Breast epithelium (tissue), 3 donors: ENCODE data around the gene PTGIR.

Experiments
- POLR2A ChIP-seq: fragments of 450-650 bp; IDR thresholded peaks from one replicate; pipeline ENCODE4 v1.6.1; 2016; ENCODE audit warnings: antibody characterized with exemption, mild to moderate bottlenecking, moderate library complexity
- POLR2AphosphoS5 ChIP-seq, 3 donors: sonication (generic); formaldehyde crosslinking; IDR thresholded peaks; one replicate each; pipeline ENCODE4 v1.6.1; 2017; ENCODE audit warnings: antibody characterized with exemption in 3 of 3
- TF ChIP-seq, protein P1 (sequence below), 3 donors: fragments of 450-650 bp; IDR thresholded peaks; one replicate each; pipeline ENCODE4 v1.5.1; 2016 to 2017; ENCODE audit warnings: antibody characterized with exemption in 3 of 3, mild to moderate bottlenecking in 3 of 3, moderate library complexity in 3 of 3

DNA sequence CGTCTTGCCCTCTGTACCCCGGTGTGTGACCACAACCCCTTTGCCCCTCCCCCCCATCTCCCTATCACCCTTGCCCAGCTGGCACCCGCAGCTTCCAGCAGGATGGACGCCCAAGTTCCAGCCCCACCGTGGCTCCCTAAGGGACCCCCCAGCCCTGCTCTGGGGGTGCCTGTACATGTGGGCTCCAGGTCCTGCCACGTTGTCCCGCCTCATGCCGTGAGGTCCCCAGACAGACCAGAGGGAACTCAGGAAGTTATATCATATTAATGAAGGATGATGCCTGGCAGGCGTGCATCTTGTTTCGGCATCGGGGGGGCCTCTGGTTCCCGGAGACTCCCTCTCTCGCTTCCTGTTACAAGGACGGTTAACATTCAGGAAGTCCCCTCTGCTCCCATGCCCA lies 1.6 kb upstream of the PTGIR start:
- TF ChIP-seq, protein P1, sequence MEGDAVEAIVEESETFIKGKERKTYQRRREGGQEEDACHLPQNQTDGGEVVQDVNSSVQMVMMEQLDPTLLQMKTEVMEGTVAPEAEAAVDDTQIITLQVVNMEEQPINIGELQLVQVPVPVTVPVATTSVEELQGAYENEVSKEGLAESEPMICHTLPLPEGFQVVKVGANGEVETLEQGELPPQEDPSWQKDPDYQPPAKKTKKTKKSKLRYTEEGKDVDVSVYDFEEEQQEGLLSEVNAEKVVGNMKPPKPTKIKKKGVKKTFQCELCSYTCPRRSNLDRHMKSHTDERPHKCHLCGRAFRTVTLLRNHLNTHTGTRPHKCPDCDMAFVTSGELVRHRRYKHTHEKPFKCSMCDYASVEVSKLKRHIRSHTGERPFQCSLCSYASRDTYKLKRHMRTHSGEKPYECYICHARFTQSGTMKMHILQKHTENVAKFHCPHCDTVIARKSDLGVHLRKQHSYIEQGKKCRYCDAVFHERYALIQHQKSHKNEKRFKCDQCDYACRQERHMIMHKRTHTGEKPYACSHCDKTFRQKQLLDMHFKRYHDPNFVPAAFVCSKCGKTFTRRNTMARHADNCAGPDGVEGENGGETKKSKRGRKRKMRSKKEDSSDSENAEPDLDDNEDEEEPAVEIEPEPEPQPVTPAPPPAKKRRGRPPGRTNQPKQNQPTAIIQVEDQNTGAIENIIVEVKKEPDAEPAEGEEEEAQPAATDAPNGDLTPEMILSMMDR (IDR thresholded peaks at IDR 0.05): no peak
- no peak for TF ChIP-seq POLR2A
- TF ChIP-seq POLR2AphosphoS5 (IDR thresholded peaks at IDR 0.05): no peak
